MCF 10A (cell line): ENCODE results near the gene IRF5. TPM values are rescaled to one million over a fixed set of nuclear protein-coding genes. Genes with fewer than 3 reads are reported as not detected.

ENCODE experiments used
- BruUV-seq: library from RNA; stranded (reverse); fragments of 400-500 nt; replicated peaks from 2 replicates; lab custom pipeline; 2021; lab: Mats Ljungman, UMichigan
- CTCF ChIA-PET: fragments of 300-600 bp; sonication (Branson Sonifier 250); formaldehyde crosslinking; extraction: SDS; loops from one replicate; lab custom pipeline; 2021; ENCODE audit warnings: antibody characterized with exemption, inconsistent platforms; lab: Yijun Ruan, JAX
- POLR2A ChIA-PET: fragments of 300-600, 350-650 bp; sonication (Branson Sonifier 250); formaldehyde crosslinking; extraction: SDS; loops from one replicate; lab custom pipeline; 2020; ENCODE audit warnings: antibody characterized with exemption, inconsistent platforms; lab: Yijun Ruan, JAX
- DNase-seq: peaks from one replicate; pipeline ENCODE4 v3.0.0-alpha.2; 2018; ENCODE audit not compliant: unreplicated experiment
- H3K27ac Mint-ChIP-seq: one replicate; pipeline ENCODE4 v1.8.0; 2022; ENCODE audit warnings: mild to moderate bottlenecking, low read depth, mixed read lengths; ENCODE audit not compliant: unreplicated experiment
- H3K27me3 Mint-ChIP-seq: one replicate; pipeline ENCODE4 v1.8.0; 2022; ENCODE audit warnings: mixed read lengths; ENCODE audit not compliant: insufficient read depth, unreplicated experiment
- H3K36me3 Mint-ChIP-seq: one replicate; pipeline ENCODE4 v1.8.0; 2022; ENCODE audit warnings: mild to moderate bottlenecking, moderate library complexity, mixed read lengths; ENCODE audit not compliant: insufficient read depth, unreplicated experiment
- H3K4me1 Mint-ChIP-seq: one replicate; pipeline ENCODE4 v1.8.0; 2022; ENCODE audit warnings: mixed read lengths; ENCODE audit not compliant: insufficient read depth, unreplicated experiment
- H3K4me3 Mint-ChIP-seq: one replicate; pipeline ENCODE4 v1.8.0; 2022; ENCODE audit warnings: mild to moderate bottlenecking, moderate library complexity, mixed read lengths; ENCODE audit not compliant: unreplicated experiment
- H3K9me3 Mint-ChIP-seq: one replicate; pipeline ENCODE4 v1.8.0; 2022; ENCODE audit warnings: mixed read lengths; ENCODE audit not compliant: unreplicated experiment
- CTCF ChIP-seq: fragments of 200-600 bp; IDR thresholded peaks from one replicate; pipeline ENCODE4 v1.8.0; 2022; ENCODE audit warnings: antibody characterized with exemption, mild to moderate bottlenecking; ENCODE audit not compliant: unreplicated experiment
- intact Hi-C: fragments of 100-400 bp; cut with micrococcal nuclease; formaldehyde crosslinking; loops from 2 replicates; pipeline ENCODE4 v1.14.1; 2022
- total RNA-seq: library from RNA; stranded (reverse); gene quantifications from 2 replicates; pipeline ENCODE4 v1.2.3, GENCODE V29; 2022

IRF5 gene
- total RNA-seq, 1 experiment from 2014 or later: 7.5 TPM

- intact Hi-C loops: no loop called here
- Mint-ChIP-seq H3K27me3 (no peaks in the 10 kb centered on the region), H3K36me3 (no peaks in the 10 kb centered on the region), H3K27ac (no peak overlapping the region), H3K4me1 (peaks cover 30% of the 10 kb centered on the region), H3K9me3 (no peaks in the 10 kb centered on the region), H3K4me3 (no peak overlapping the region)
- no TSS peak for BruUV-seq
- no peak for DNase-seq
- POLR2A ChIA-PET: interaction anchor here (1.6 kb wide), 1 partner anchor 32 kb away, joined by 4 read pairs; no protein-coding TSS in a partner anchor
- no peak for TF ChIP-seq CTCF
- CTCF ChIA-PET: interaction anchor here (1.2 kb wide), 1 partner anchor 15 kb away, joined by 3 read pairs; no protein-coding TSS in a partner anchor
These were observed 42.4 kb upstream of the IRF5 start for GRCh38 chr7:128895320-128895719.

- intact Hi-C loops: no loop called here
- peaks cover 30% of the 10 kb centered on the region for H3K4me1 Mint-ChIP-seq
- no peak for DNase-seq
- no peak overlapping the region for H3K4me3 Mint-ChIP-seq
- no peak overlapping the region for H3K27ac Mint-ChIP-seq
- no TSS peak for BruUV-seq
- no peaks in the 10 kb centered on the region for H3K27me3 Mint-ChIP-seq
- ChIA-PET CTCF (interaction anchor here (4.9 kb wide), 1 partner anchor 192 kb away, joined by 18 read pairs; no protein-coding TSS in a partner anchor), POLR2A (interaction anchor here (1.1 kb wide), 1 partner anchor 63 kb away, joined by 3 read pairs; no protein-coding TSS in a partner anchor)
- no peaks in the 10 kb centered on the region for H3K9me3 Mint-ChIP-seq
- H3K36me3 Mint-ChIP-seq: no peaks in the 10 kb centered on the region
- no peak for TF ChIP-seq CTCF
These were observed 38.3 kb upstream of the IRF5 start for GRCh38 chr7:128899392-128899791.

- no TSS peak for BruUV-seq
These were observed 37.5 kb upstream of the IRF5 start for GRCh38 chr7:128900237-128900636.

More at GRCh38 chr7:128900237-128900636, 37.5 kb upstream of the IRF5 start:
- Mint-ChIP-seq H3K9me3 (no peaks in the 10 kb centered on the region), H3K36me3 (no peaks in the 10 kb centered on the region), H3K27me3 (no peaks in the 10 kb centered on the region), H3K4me1 (peaks cover 30% of the 10 kb centered on the region), H3K27ac (no peak overlapping the region), H3K4me3 (no peak overlapping the region)
- ChIA-PET CTCF (interaction anchor here (0.7 to 4.9 kb wide), 2 partner anchors 62 to 191 kb away, joined by 3 to 18 read pairs; no protein-coding TSS in a partner anchor), POLR2A (interaction anchor here (0.6 to 1.1 kb wide), 4 partner anchors 39 to 109 kb away, joined by 3 read pairs; no protein-coding TSS in a partner anchor)
- no peak for DNase-seq
- TF ChIP-seq CTCF: no peak
- intact Hi-C loops: loop anchor here (10.0 kb wide), 1 partner anchor 315 kb away; no protein-coding TSS in a partner anchor
